ENCODE data around the gene TMEM259. TPM values are rescaled to one million over a fixed set of nuclear protein-coding genes. Genes with fewer than 3 reads are reported as not detected.
A peak's percentile ranks its signal among the peaks of the same experiment; 100 is the strongest.

Gene TMEM259
- total RNA-seq, 2 experiments from 2014 or later = 388 to 390 TPM

DNA sequence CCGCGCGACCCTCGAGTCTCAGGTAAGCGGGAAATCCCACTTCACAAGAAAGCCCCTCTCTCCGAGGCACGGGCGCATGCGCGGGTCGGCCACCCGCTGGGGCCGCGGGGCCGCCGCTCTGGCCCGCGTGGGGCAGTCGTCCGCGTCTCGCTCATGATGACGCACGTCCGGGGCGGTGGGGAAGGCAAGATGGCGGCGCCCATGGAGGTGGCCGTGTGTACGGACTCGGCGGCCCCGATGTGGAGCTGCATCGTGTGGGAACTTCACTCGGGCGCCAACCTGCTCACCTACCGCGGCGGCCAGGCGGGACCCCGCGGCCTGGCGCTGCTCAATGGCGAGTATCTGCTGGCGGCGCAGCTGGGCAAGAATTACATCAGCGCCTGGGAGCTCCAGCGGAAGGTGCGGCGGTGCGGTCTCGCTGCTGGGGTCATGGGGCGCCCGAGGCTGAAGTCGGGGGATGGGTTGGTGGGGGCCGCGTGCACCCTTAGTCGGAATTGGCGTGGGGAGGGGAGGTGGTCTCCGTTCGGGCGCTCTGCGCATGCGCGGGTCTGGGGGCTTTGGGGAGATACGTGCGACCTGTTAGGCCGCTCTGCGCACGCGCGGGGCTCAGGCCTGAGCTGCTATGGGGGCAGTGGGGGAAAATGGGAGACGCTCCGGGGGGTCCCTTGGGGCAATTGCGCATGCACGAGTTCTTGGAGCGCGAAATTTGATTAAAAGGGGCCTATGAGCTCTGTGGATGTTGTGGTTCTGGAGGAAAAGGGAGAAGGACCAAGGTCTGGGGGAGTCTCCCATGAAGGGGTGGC is 36.6 kb downstream of the TMEM259 start, which contains the start of gene WDR18:
Gene WDR18 (plus strand): TSS at position 181 of the 803 bp plus-strand sequence. CDS start 9 bp downstream, at position 190.
- Mint-ChIP-seq H3K9me3 (no peaks in the 10 kb centered on the region), H3K27me3 (no peaks in the 10 kb centered on the region), H3K4me3 (peak within 1 kb of the TSS; percentile 94), H3K4me1 (ENCODE audit: low read depth) (peaks cover 15% of the 10 kb centered on the region), H3K36me3 (ENCODE audit: low read depth) (peaks cover 16% of the 10 kb centered on the region), H3K27ac (peak within 1 kb of the TSS; percentile 78)
- intact Hi-C loops (cut with DNase I, micrococcal nuclease) = loop anchor here (1.0 to 5.0 kb wide), 3 partner anchors 59 to 208 kb away; no protein-coding TSS in a partner anchor
- ChIA-PET CTCF (interaction anchor here (1.1 to 4.0 kb wide), 6 partner anchors 46 to 209 kb away, joined by 3 to 33 read pairs (median 6); no protein-coding TSS in a partner anchor), POLR2A (interaction anchor here (0.8 to 2.1 kb wide), 25 partner anchors 11 to 285 kb away, joined by 3 to 16 read pairs (median 5); partner anchors contain the start of genes CFD, CIRBP, CNN2 and MED16)
- H3K9me3 ChIP-seq (ENCODE audit: control insufficient read depth in 1 of 2, insufficient read depth in 1 of 2, low read length in 2 of 2) = no peaks in the 10 kb centered on the region
- no peaks in the 10 kb centered on the region for H3K27me3 ChIP-seq (ENCODE audit: control insufficient read depth in 1 of 2, insufficient read depth in 2 of 2, low read length in 2 of 2)
- DNase-seq = peak; percentile 71 to 94 (median 84)
- TF ChIP-seq, protein P1, sequence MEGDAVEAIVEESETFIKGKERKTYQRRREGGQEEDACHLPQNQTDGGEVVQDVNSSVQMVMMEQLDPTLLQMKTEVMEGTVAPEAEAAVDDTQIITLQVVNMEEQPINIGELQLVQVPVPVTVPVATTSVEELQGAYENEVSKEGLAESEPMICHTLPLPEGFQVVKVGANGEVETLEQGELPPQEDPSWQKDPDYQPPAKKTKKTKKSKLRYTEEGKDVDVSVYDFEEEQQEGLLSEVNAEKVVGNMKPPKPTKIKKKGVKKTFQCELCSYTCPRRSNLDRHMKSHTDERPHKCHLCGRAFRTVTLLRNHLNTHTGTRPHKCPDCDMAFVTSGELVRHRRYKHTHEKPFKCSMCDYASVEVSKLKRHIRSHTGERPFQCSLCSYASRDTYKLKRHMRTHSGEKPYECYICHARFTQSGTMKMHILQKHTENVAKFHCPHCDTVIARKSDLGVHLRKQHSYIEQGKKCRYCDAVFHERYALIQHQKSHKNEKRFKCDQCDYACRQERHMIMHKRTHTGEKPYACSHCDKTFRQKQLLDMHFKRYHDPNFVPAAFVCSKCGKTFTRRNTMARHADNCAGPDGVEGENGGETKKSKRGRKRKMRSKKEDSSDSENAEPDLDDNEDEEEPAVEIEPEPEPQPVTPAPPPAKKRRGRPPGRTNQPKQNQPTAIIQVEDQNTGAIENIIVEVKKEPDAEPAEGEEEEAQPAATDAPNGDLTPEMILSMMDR (IDR thresholded peaks at IDR 0.05) = no peak
- peak within 1 kb of the TSS; percentile 96 for H3K4me3 ChIP-seq (ENCODE audit: low read length)
- ATAC-seq (ENCODE audit: poor library complexity) = peak; percentile 90
- H3K27ac ChIP-seq (ENCODE audit: low read depth in 1 of 2, low read length in 2 of 2) = peak within 1 kb of the TSS; percentile 72 to 75
- peaks cover 24% of the 10 kb centered on the region for H3K36me3 ChIP-seq (ENCODE audit: insufficient read depth, low read length)
- H3K4me1 ChIP-seq (ENCODE audit: insufficient read depth, low read length) = peaks cover 34% of the 10 kb centered on the region

DNA sequence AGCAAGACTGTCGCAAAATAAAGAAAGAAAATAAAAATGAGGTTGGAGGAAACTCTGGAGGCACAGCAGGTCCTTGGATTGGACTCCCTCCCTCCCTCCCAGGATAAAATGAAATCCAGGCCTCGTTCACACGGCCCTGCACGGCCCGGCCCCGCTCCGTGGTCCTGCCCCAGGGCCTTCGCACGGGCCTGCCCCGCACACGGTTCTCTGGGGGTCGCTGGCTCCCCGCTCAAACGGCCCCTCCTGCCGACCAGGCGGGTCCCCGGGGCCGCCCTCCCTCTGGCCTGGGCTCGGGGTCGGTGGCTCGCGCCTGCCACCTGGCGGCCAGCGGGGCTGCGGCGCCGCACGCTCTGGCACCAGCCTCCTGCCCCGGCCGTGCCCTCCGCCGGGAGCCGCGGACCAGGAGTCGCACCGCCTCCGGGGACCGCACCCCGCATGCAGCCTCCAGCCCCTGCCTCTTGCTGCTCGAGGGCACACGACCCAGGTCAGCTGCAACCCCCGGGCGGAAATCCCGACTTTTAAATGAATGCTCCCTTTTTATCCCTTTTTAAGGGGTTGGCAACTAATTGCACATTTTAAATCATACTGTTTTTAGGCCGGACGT is 38.3 kb downstream of the TMEM259 start:
- peaks cover 16% of the 10 kb centered on the region for H3K36me3 Mint-ChIP-seq (ENCODE audit: low read depth)
- no peak overlapping the region for H3K27ac ChIP-seq (ENCODE audit: low read depth in 1 of 2, low read length in 2 of 2)
- peaks cover 30% of the 10 kb centered on the region for H3K4me1 ChIP-seq (ENCODE audit: insufficient read depth, low read length)
- ATAC-seq (ENCODE audit: poor library complexity) = peak; percentile 74
- peaks cover 15% of the 10 kb centered on the region for H3K4me1 Mint-ChIP-seq (ENCODE audit: low read depth)
- H3K9me3 ChIP-seq (ENCODE audit: control insufficient read depth in 1 of 2, insufficient read depth in 1 of 2, low read length in 2 of 2) = no peaks in the 10 kb centered on the region
- TF ChIP-seq, protein P1 (IDR thresholded peaks at IDR 0.05) = peak; percentile 78
- H3K27ac Mint-ChIP-seq = peak overlapping the region; percentile 78
- DNase-seq = peak; percentile 37 to 89 (median 68)
- intact Hi-C loops (cut with DNase I, micrococcal nuclease) = loop anchor here (1.0 to 5.0 kb wide), 7 partner anchors 19 to 212 kb away; partner anchors contain the start of gene CFD (in 1 of the 2)
- H3K27me3 ChIP-seq (ENCODE audit: control insufficient read depth in 1 of 2, insufficient read depth in 2 of 2, low read length in 2 of 2) = no peaks in the 10 kb centered on the region
- peak overlapping the region; percentile 67 for H3K4me3 Mint-ChIP-seq
- H3K4me3 ChIP-seq (ENCODE audit: low read length) = no peak overlapping the region
- H3K36me3 ChIP-seq (ENCODE audit: insufficient read depth, low read length) = peaks cover 17% of the 10 kb centered on the region
- no peaks in the 10 kb centered on the region for H3K27me3 Mint-ChIP-seq
- ChIA-PET POLR2A (no interaction called here), CTCF (interaction anchor here (0.6 to 4.0 kb wide), 5 partner anchors 14 to 556 kb away, joined by 3 to 33 read pairs (median 9); no protein-coding TSS in a partner anchor)
- H3K9me3 Mint-ChIP-seq = no peaks in the 10 kb centered on the region

DNA sequence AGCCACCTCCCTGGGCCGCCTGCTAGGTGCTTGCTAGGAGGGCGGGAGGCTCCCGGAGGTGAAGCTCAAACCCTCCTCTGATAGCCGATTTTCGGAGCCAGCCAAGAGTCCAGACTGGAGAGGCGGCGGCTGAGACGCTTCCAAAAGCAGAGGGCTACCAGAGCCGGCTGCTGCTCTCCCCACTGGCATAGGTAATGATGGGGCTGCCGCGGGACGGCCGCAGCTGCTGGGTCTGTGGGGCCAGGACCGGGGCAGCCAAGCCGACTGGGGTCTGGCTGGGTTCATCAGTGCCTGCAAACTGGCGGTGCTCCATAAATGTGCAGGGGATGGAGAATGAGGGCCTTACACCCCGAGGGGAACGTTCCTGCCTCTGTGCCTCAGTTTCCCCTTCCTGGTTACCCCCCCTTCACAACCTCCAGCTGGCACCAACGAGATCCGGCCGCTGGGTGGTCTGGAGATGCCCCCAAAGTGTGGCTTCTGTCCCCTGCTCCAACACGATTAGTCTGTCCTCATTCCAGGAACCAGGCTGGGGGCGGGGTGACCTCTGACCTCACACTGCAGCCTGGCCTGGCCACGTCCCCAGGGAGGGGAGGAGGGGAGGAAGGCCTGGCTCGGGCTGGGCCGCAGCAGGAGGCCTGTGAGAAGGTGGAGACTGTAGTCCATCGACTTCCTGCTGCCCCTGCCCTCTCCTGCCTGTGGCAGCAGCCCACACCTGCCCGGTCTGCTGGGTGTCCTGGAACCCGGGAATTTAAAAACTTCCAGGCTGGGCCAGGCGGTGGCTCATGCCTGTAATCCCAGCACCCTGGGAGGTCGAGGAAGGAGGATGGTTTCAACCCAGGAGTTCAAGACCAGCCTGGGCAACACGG is 40.6 kb downstream of the TMEM259 start:
- Mint-ChIP-seq H3K9me3 (no peaks in the 10 kb centered on the region), H3K27ac (no peak overlapping the region), H3K27me3 (no peaks in the 10 kb centered on the region), H3K36me3 (ENCODE audit: low read depth) (peaks cover 9% of the 10 kb centered on the region), H3K4me3 (no peak overlapping the region), H3K4me1 (ENCODE audit: low read depth) (peaks cover 11% of the 10 kb centered on the region)
- Histone ChIP-seq H3K27ac (ENCODE audit: low read depth in 1 of 2, low read length in 2 of 2) (no peak overlapping the region), H3K9me3 (ENCODE audit: control insufficient read depth in 1 of 2, insufficient read depth in 1 of 2, low read length in 2 of 2) (no peaks in the 10 kb centered on the region), H3K4me3 (ENCODE audit: low read length) (no peak overlapping the region), H3K4me1 (ENCODE audit: insufficient read depth, low read length) (peaks cover 28% of the 10 kb centered on the region), H3K36me3 (ENCODE audit: insufficient read depth, low read length) (no peaks in the 10 kb centered on the region), H3K27me3 (ENCODE audit: control insufficient read depth in 1 of 2, insufficient read depth in 2 of 2, low read length in 2 of 2) (no peaks in the 10 kb centered on the region)
- intact Hi-C loops (cut with DNase I, micrococcal nuclease) = loop anchor here (5.0 kb wide), 2 partner anchors 118 to 212 kb away; no protein-coding TSS in a partner anchor
- POLR2A ChIA-PET = no interaction called here
- DNase-seq (no peak), ATAC-seq (ENCODE audit: poor library complexity) (no peak)
- TF ChIP-seq, protein P1 (IDR thresholded peaks at IDR 0.05) = no peak
- CTCF ChIA-PET = no interaction called here

Data from CD4-positive, alpha-beta T cell (primary cell).